Thyroid gland (tissue), 4 donors: ENCODE results near the gene CNKSR2. TPM values are rescaled to one million over a fixed set of nuclear protein-coding genes. Genes with fewer than 3 reads are reported as not detected.

Experiments
- DNase-seq, 2 donors: peaks; one replicate each; pipeline ENCODE4 v3.0.0-alpha.2; 2019
- H3K27ac ChIP-seq, 3 donors: fragments of 200-600 bp; sonication (generic); 1 replicate in 2 of 3; 2 replicates in 1 of 3; pipeline ENCODE4 v1.5.1; 2016 to 2019; ENCODE audit warnings: mild to moderate bottlenecking in 1 of 3, moderate library complexity in 1 of 3
- H3K27me3 ChIP-seq: fragments of 200-600 bp; sonication (generic); one replicate; pipeline ENCODE4 v1.5.1; 2019
- H3K36me3 ChIP-seq, 2 donors: fragments of 200-600 bp; sonication (generic); one replicate each; pipeline ENCODE4 v1.5.1; 2016 to 2019
- H3K4me1 ChIP-seq, 2 donors: fragments of 200-600 bp; sonication (generic); one replicate each; pipeline ENCODE4 v1.5.1; 2017 to 2019
- H3K4me3 ChIP-seq, 3 donors: fragments of 200-600 bp; sonication (generic); replicated peaks in 1 of 3; 1 replicate in 2 of 3; 2 replicates in 1 of 3; pipeline ENCODE4 v1.5.1; 2016; ENCODE audit warnings: mild to moderate bottlenecking in 1 of 3
- H3K9me3 ChIP-seq: fragments of 200-600 bp; sonication (generic); one replicate; pipeline ENCODE4 v1.5.1; 2017
- CTCF ChIP-seq, 6 experiments: fragments of 200-600 bp in 3 of 6; fragments of 450-650 bp in 3 of 6; sonication (generic) in 3 of 6; IDR thresholded peaks; one replicate each; pipeline ENCODE4 v1.5.1; 2016 to 2019; ENCODE audit warnings: antibody characterized with exemption in 6 of 6, mild to moderate bottlenecking in 2 of 6, inconsistent platforms in 1 of 6, moderate library complexity in 1 of 6
- POLR2A ChIP-seq, 2 donors: fragments of 450-650 bp; IDR thresholded peaks; one replicate each; pipeline ENCODE4 v1.6.1; 2017; ENCODE audit warnings: antibody characterized with exemption in 2 of 2, mild to moderate bottlenecking in 2 of 2, moderate library complexity in 1 of 2
- WGBS, 2 donors: methylation state at CpG; one replicate each; pipeline ENCODE4 v1.1.5; 2017; 5-methylcytosine and 5-hydroxymethylcytosine counted together
- intact Hi-C: fragments of 100-400 bp; cut with DNase I; formaldehyde crosslinking; loops from one replicate; pipeline ENCODE4 v1.15.1; 2023
- total RNA-seq, 4 donors: library from RNA; depleted of rRNA; stranded (reverse); fragments of >200 nt; gene quantifications; one replicate each; pipeline ENCODE4 v1.2.3, GENCODE V29; 2016

Gene CNKSR2
- total RNA-seq, 4 donors from 2014 or later, result 4.2 to 10.9 (median 7.3) TPM

GRCh38 chrX:21666252-21666651 lies 292.0 kb downstream of the CNKSR2 start:
- 67 to 84% methylated on average over 1 to 2 of the region's 4 CpGs for WGBS, 2 donors
- intact Hi-C loops, result no loop called here

GRCh38 chrX:21666679-21667078 lies 292.5 kb downstream of the CNKSR2 start:
- 83 to 90% methylated on average over 4 of the region's 4 CpGs for WGBS, 2 donors
- intact Hi-C loops, result no loop called here
- no peak overlapping the region for H3K27ac ChIP-seq
- TF ChIP-seq POLR2A (IDR thresholded peaks at IDR 0.05), result no peak
- TF ChIP-seq CTCF (IDR thresholded peaks at IDR 0.05), result no peak
- H3K36me3 ChIP-seq, result no peaks in the 10 kb centered on the region
- no peaks in the 10 kb centered on the region for H3K9me3 ChIP-seq
- no peak overlapping the region for H3K4me3 ChIP-seq
- no peaks in the 10 kb centered on the region for H3K4me1 ChIP-seq
- no peaks in the 10 kb centered on the region for H3K27me3 ChIP-seq
- DNase-seq, result no peak

More at GRCh38 chrX:21666252-21666651, 292.0 kb downstream of the CNKSR2 start:
- Histone ChIP-seq H3K36me3 (no peaks in the 10 kb centered on the region), H3K27ac (no peak overlapping the region), H3K27me3 (no peaks in the 10 kb centered on the region), H3K9me3 (no peaks in the 10 kb centered on the region), H3K4me3 (no peak overlapping the region), H3K4me1 (no peaks in the 10 kb centered on the region)
- TF ChIP-seq POLR2A (IDR thresholded peaks at IDR 0.05) (no peak), CTCF (IDR thresholded peaks at IDR 0.05) (no peak)
- no peak for DNase-seq

GRCh38 chrX:21674430-21675186 lies 300.4 kb downstream of the CNKSR2 start:
- H3K36me3 ChIP-seq, result no peaks in the 10 kb centered on the region
- 81 to 83% methylated on average over 4 of the region's 4 CpGs for WGBS, 2 donors
- intact Hi-C loops, result no loop called here
- H3K27me3 ChIP-seq, result no peaks in the 10 kb centered on the region
- no peak overlapping the region for H3K4me3 ChIP-seq
- no peak overlapping the region for H3K27ac ChIP-seq
- no peak for DNase-seq
- no peaks in the 10 kb centered on the region for H3K9me3 ChIP-seq
- TF ChIP-seq POLR2A (IDR thresholded peaks at IDR 0.05) (no peak), CTCF (IDR thresholded peaks at IDR 0.05) (no peak)
- H3K4me1 ChIP-seq, result no peaks in the 10 kb centered on the region

GRCh38 chrX:21675931-21676330 lies 301.7 kb downstream of the CNKSR2 start:
- DNase-seq, result no peak
- Histone ChIP-seq H3K9me3 (no peaks in the 10 kb centered on the region), H3K27me3 (no peaks in the 10 kb centered on the region), H3K36me3 (no peaks in the 10 kb centered on the region), H3K27ac (no peak overlapping the region), H3K4me3 (no peak overlapping the region), H3K4me1 (no peaks in the 10 kb centered on the region)
- intact Hi-C loops, result no loop called here
- WGBS, 2 donors, result 34 to 36% methylated on average over 2 of the region's 2 CpGs
- TF ChIP-seq CTCF (IDR thresholded peaks at IDR 0.05) (no peak), POLR2A (IDR thresholded peaks at IDR 0.05) (no peak)

- Histone ChIP-seq H3K4me1 (no peaks in the 10 kb centered on the region), H3K27me3 (no peaks in the 10 kb centered on the region), H3K4me3 (no peak overlapping the region), H3K9me3 (no peaks in the 10 kb centered on the region), H3K36me3 (no peaks in the 10 kb centered on the region), H3K27ac (no peak overlapping the region)
- WGBS, 2 donors, result 76 to 78% methylated on average over 4 of the region's 4 CpGs
- DNase-seq, result no peak
- TF ChIP-seq CTCF (IDR thresholded peaks at IDR 0.05) (no peak), POLR2A (IDR thresholded peaks at IDR 0.05) (no peak)
- intact Hi-C loops, result no loop called here
These were observed 303.9 kb downstream of the CNKSR2 start for GRCh38 chrX:21678048-21678612.
